Measurements from ENCODE around the gene PHF14.

DNA sequence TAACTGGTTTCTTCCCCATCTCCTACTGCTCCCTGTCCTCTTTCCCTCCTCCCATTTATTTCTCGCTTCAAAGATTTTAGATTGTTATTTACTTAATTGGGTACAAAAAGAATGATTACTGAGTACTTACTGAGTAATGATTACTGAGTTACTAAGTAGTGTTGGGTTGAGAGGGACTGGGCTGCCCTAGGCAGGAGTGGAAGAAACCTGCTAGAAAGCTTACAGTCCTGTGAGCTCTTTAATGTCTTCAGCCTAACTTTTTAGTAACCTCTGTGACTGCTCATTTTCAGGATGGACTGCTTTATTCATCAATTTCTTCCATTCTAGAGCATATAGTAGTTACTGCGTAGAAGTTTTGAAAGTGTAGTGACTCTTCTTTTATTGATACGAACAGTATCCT lies 7.6 kb downstream of the PHF14 start:
- TF ChIP-seq, protein P1, sequence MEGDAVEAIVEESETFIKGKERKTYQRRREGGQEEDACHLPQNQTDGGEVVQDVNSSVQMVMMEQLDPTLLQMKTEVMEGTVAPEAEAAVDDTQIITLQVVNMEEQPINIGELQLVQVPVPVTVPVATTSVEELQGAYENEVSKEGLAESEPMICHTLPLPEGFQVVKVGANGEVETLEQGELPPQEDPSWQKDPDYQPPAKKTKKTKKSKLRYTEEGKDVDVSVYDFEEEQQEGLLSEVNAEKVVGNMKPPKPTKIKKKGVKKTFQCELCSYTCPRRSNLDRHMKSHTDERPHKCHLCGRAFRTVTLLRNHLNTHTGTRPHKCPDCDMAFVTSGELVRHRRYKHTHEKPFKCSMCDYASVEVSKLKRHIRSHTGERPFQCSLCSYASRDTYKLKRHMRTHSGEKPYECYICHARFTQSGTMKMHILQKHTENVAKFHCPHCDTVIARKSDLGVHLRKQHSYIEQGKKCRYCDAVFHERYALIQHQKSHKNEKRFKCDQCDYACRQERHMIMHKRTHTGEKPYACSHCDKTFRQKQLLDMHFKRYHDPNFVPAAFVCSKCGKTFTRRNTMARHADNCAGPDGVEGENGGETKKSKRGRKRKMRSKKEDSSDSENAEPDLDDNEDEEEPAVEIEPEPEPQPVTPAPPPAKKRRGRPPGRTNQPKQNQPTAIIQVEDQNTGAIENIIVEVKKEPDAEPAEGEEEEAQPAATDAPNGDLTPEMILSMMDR (conservative IDR thresholded peaks at IDR 0.05): no peak
- no peak for TF ChIP-seq EZH2 (IDR thresholded peaks at IDR 0.05; ENCODE audit: low read depth)
